Measurements from ENCODE around the gene DOK5.

The DOK5 gene

GRCh38 chr20:54665812-54666211, 190.4 kb downstream of the DOK5 start:
- Mint-ChIP-seq H3K4me1 (ENCODE audit: low read depth) (peaks cover 7% of the 10 kb centered on the region), H3K27ac (no peak overlapping the region), H3K9me3 (no peaks in the 10 kb centered on the region), H3K4me3 (no peak overlapping the region), H3K27me3 (peaks cover 54% of the 10 kb centered on the region), H3K36me3 (ENCODE audit: low read depth) (no peaks in the 10 kb centered on the region)
- no peak for DNase-seq

GRCh38 chr20:54668271-54669039, 193.1 kb downstream of the DOK5 start:
- Mint-ChIP-seq H3K36me3 (ENCODE audit: low read depth) (no peaks in the 10 kb centered on the region), H3K4me1 (ENCODE audit: low read depth) (peaks cover 7% of the 10 kb centered on the region), H3K27ac (no peak overlapping the region), H3K9me3 (no peaks in the 10 kb centered on the region), H3K27me3 (peaks cover 51% of the 10 kb centered on the region), H3K4me3 (no peak overlapping the region)
- DNase-seq: peak; percentile 36

- Mint-ChIP-seq H3K4me3 (no peak overlapping the region), H3K27me3 (peaks cover 48% of the 10 kb centered on the region), H3K36me3 (ENCODE audit: low read depth) (no peaks in the 10 kb centered on the region), H3K27ac (no peak overlapping the region), H3K9me3 (no peaks in the 10 kb centered on the region), H3K4me1 (ENCODE audit: low read depth) (peaks cover 7% of the 10 kb centered on the region)
- DNase-seq: no peak
Observed at GRCh38 chr20:54669040-54669363, 193.6 kb downstream of the DOK5 start.

- H3K4me1 Mint-ChIP-seq (ENCODE audit: low read depth): no peaks in the 10 kb centered on the region
- no peak overlapping the region for H3K4me3 Mint-ChIP-seq
- no peaks in the 10 kb centered on the region for H3K9me3 Mint-ChIP-seq
- DNase-seq: no peak
- peaks cover 30% of the 10 kb centered on the region for H3K27me3 Mint-ChIP-seq
- no peak overlapping the region for H3K27ac Mint-ChIP-seq
- H3K36me3 Mint-ChIP-seq (ENCODE audit: low read depth): no peaks in the 10 kb centered on the region
Observed at GRCh38 chr20:54678253-54678652, 202.9 kb downstream of the DOK5 start.

GRCh38 chr20:54680439-54680838, 205.0 kb downstream of the DOK5 start:
- no peaks in the 10 kb centered on the region for H3K4me1 Mint-ChIP-seq (ENCODE audit: low read depth)

GRCh38 chr20:54680872-54681619, 205.7 kb downstream of the DOK5 start:
- no peak overlapping the region for H3K27ac Mint-ChIP-seq
- H3K4me3 Mint-ChIP-seq: no peak overlapping the region
- H3K27me3 Mint-ChIP-seq: peaks cover 42% of the 10 kb centered on the region
- DNase-seq: no peak
- no peaks in the 10 kb centered on the region for H3K4me1 Mint-ChIP-seq (ENCODE audit: low read depth)
- H3K36me3 Mint-ChIP-seq (ENCODE audit: low read depth): no peaks in the 10 kb centered on the region
- H3K9me3 Mint-ChIP-seq: no peaks in the 10 kb centered on the region

More at GRCh38 chr20:54680439-54680838, 205.0 kb downstream of the DOK5 start:
- Mint-ChIP-seq H3K36me3 (ENCODE audit: low read depth) (no peaks in the 10 kb centered on the region), H3K27me3 (peaks cover 42% of the 10 kb centered on the region), H3K27ac (no peak overlapping the region), H3K4me3 (no peak overlapping the region), H3K9me3 (no peaks in the 10 kb centered on the region)
- DNase-seq: no peak

GRCh38 chr20:54681869-54682268, 206.5 kb downstream of the DOK5 start:
- Mint-ChIP-seq H3K27ac (no peak overlapping the region), H3K9me3 (no peaks in the 10 kb centered on the region), H3K4me3 (no peak overlapping the region), H3K4me1 (ENCODE audit: low read depth) (no peaks in the 10 kb centered on the region), H3K36me3 (ENCODE audit: low read depth) (no peaks in the 10 kb centered on the region), H3K27me3 (peaks cover 42% of the 10 kb centered on the region)
- DNase-seq: no peak

- Mint-ChIP-seq H3K27me3 (peaks cover 17% of the 10 kb centered on the region), H3K36me3 (ENCODE audit: low read depth) (no peaks in the 10 kb centered on the region)
- no peak for DNase-seq
Observed at GRCh38 chr20:54688476-54688875, 213.1 kb downstream of the DOK5 start.

GRCh38 chr20:54690323-54690722, 214.9 kb downstream of the DOK5 start:
- no peaks in the 10 kb centered on the region for H3K9me3 Mint-ChIP-seq
- peaks cover 6% of the 10 kb centered on the region for H3K27me3 Mint-ChIP-seq

More at GRCh38 chr20:54688476-54688875, 213.1 kb downstream of the DOK5 start:
- H3K27ac Mint-ChIP-seq: no peak overlapping the region
- no peaks in the 10 kb centered on the region for H3K9me3 Mint-ChIP-seq
- no peak overlapping the region for H3K4me3 Mint-ChIP-seq
- no peaks in the 10 kb centered on the region for H3K4me1 Mint-ChIP-seq (ENCODE audit: low read depth)

GRCh38 chr20:54691327-54691726, 215.9 kb downstream of the DOK5 start:
- Mint-ChIP-seq H3K4me3 (no peak overlapping the region), H3K4me1 (ENCODE audit: low read depth) (no peaks in the 10 kb centered on the region), H3K9me3 (no peaks in the 10 kb centered on the region), H3K27ac (no peak overlapping the region), H3K27me3 (peaks cover 5% of the 10 kb centered on the region), H3K36me3 (ENCODE audit: low read depth) (no peaks in the 10 kb centered on the region)
- DNase-seq: no peak

More at GRCh38 chr20:54690323-54690722, 214.9 kb downstream of the DOK5 start:
- no peaks in the 10 kb centered on the region for H3K4me1 Mint-ChIP-seq (ENCODE audit: low read depth)
- no peaks in the 10 kb centered on the region for H3K36me3 Mint-ChIP-seq (ENCODE audit: low read depth)
- H3K27ac Mint-ChIP-seq: no peak overlapping the region
- DNase-seq: no peak
- H3K4me3 Mint-ChIP-seq: no peak overlapping the region

GRCh38 chr20:54692168-54692887, 216.9 kb downstream of the DOK5 start:
- DNase-seq: no peak
- no peaks in the 10 kb centered on the region for H3K36me3 Mint-ChIP-seq (ENCODE audit: low read depth)
- H3K27ac Mint-ChIP-seq: no peak overlapping the region
- no peak overlapping the region for H3K4me3 Mint-ChIP-seq
- no peaks in the 10 kb centered on the region for H3K9me3 Mint-ChIP-seq
- H3K27me3 Mint-ChIP-seq: peaks cover 5% of the 10 kb centered on the region
- no peaks in the 10 kb centered on the region for H3K4me1 Mint-ChIP-seq (ENCODE audit: low read depth)

GRCh38 chr20:54694516-54694915, 219.1 kb downstream of the DOK5 start:
- H3K9me3 Mint-ChIP-seq: no peaks in the 10 kb centered on the region
- H3K27ac Mint-ChIP-seq: no peak overlapping the region
- no peaks in the 10 kb centered on the region for H3K4me1 Mint-ChIP-seq (ENCODE audit: low read depth)
- peaks cover 5% of the 10 kb centered on the region for H3K27me3 Mint-ChIP-seq
- DNase-seq: no peak
- H3K36me3 Mint-ChIP-seq (ENCODE audit: low read depth): no peaks in the 10 kb centered on the region
- no peak overlapping the region for H3K4me3 Mint-ChIP-seq

GRCh38 chr20:54698373-54698772, 223.0 kb downstream of the DOK5 start:
- H3K9me3 Mint-ChIP-seq: no peaks in the 10 kb centered on the region
- no peak overlapping the region for H3K27ac Mint-ChIP-seq
- DNase-seq: no peak
- H3K27me3 Mint-ChIP-seq: no peaks in the 10 kb centered on the region
- H3K4me3 Mint-ChIP-seq: no peak overlapping the region
- no peaks in the 10 kb centered on the region for H3K36me3 Mint-ChIP-seq (ENCODE audit: low read depth)
- no peaks in the 10 kb centered on the region for H3K4me1 Mint-ChIP-seq (ENCODE audit: low read depth)

All from activated T-cell treated with anti-CD3 and anti-CD28 coated beads, Interleukin-2, amount 50 U/mL, for 24 hours (primary cell).